KMS-11 (cell line): ENCODE results near the gene WRNIP1.
A peak's percentile ranks its signal among the peaks of the same experiment; 100 is the strongest.

Source experiments
- H2AFZ ChIP-seq: fragments of 200-600 bp; sonication (generic); 2 replicates; pipeline ENCODE4 v1.6.1; 2016; ENCODE audit warnings: antibody characterized with exemption, mixed run types, low read depth
- H3K27ac ChIP-seq: fragments of 200-600 bp; sonication (generic); 2 replicates; pipeline ENCODE4 v1.6.1; 2016; ENCODE audit warnings: mild to moderate bottlenecking, mixed run types
- H3K27me3 ChIP-seq: fragments of 200-600 bp; sonication (generic); 2 replicates; pipeline ENCODE4 v1.6.1; 2017; ENCODE audit warnings: mild to moderate bottlenecking, low read depth, mixed run types, moderate library complexity; ENCODE audit not compliant: insufficient read depth
- H3K36me3 ChIP-seq: fragments of 200-600 bp; sonication (generic); 2 replicates; pipeline ENCODE4 v1.6.1; 2017; ENCODE audit warnings: mild to moderate bottlenecking, mixed run types; ENCODE audit not compliant: insufficient read depth
- H3K4me1 ChIP-seq: fragments of 200-600 bp; sonication (generic); 2 replicates; pipeline ENCODE4 v1.6.1; 2016; ENCODE audit warnings: mild to moderate bottlenecking, low read depth, mixed run types; ENCODE audit not compliant: poor library complexity, severe bottlenecking
- H3K4me2 ChIP-seq: fragments of 200-600 bp; sonication (generic); 2 replicates; pipeline ENCODE4 v1.7.0; 2016; ENCODE audit warnings: mild to moderate bottlenecking, mixed run types
- H3K4me3 ChIP-seq: fragments of 200-600 bp; sonication (generic); IDR thresholded peaks from 2 replicates; pipeline ENCODE4 v1.6.1; 2017; ENCODE audit warnings: low read depth, low read length, mixed read lengths; ENCODE audit not compliant: insufficient read depth
- H3K79me2 ChIP-seq: fragments of 200-600 bp; sonication (generic); 2 replicates; pipeline ENCODE4 v1.6.1; 2016; ENCODE audit warnings: low read depth, mixed run types; ENCODE audit not compliant: insufficient read depth
- H3K9ac ChIP-seq: fragments of 200-600 bp; sonication (generic); 2 replicates; pipeline ENCODE4 v1.6.1; 2016; ENCODE audit warnings: mild to moderate bottlenecking, mixed run types
- H4K20me1 ChIP-seq: fragments of 200-600 bp; sonication (generic); 2 replicates; pipeline ENCODE4 v1.6.1; 2016; ENCODE audit warnings: mild to moderate bottlenecking, mixed run types; ENCODE audit not compliant: insufficient read depth
- TF ChIP-seq, protein P1 (sequence below): fragments of 200-600 bp; sonication (generic); conservative IDR thresholded peaks from 2 replicates; pipeline ENCODE4 v1.6.1; 2017; ENCODE audit warnings: low read depth, mild to moderate bottlenecking, antibody characterized with exemption, low read length, moderate library complexity, mixed read lengths

WRNIP1 gene

DNA sequence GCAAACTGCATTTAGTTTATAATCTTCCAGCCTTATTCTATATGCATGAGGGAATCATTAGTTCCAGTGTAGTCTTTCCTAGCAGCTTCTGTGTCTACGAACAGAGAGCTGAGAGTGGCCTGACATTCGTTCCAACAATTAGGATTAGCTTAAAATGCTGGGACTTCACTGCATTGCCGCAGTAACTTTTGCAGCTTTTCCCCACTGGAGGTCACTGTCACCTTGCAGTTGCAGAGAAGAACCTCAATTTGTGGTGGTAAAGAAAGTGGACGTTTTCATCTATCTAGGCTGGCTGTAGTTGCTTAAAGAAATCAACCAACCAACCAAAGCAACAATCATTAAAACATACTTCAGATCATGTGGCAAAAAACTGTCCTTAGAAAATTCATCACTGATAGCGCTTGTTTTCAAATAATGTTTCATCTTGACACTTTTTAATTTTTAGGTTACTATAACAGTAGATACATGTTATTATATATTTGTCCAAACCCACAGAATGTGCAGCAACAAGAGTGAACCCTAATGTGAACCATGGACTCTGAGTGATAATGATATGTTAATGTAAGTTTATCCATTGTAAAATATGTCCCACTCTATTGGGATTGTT lies 26.7 kb upstream of the WRNIP1 start:
- H2AFZ ChIP-seq = no peak overlapping the region
- TF ChIP-seq, protein P1, sequence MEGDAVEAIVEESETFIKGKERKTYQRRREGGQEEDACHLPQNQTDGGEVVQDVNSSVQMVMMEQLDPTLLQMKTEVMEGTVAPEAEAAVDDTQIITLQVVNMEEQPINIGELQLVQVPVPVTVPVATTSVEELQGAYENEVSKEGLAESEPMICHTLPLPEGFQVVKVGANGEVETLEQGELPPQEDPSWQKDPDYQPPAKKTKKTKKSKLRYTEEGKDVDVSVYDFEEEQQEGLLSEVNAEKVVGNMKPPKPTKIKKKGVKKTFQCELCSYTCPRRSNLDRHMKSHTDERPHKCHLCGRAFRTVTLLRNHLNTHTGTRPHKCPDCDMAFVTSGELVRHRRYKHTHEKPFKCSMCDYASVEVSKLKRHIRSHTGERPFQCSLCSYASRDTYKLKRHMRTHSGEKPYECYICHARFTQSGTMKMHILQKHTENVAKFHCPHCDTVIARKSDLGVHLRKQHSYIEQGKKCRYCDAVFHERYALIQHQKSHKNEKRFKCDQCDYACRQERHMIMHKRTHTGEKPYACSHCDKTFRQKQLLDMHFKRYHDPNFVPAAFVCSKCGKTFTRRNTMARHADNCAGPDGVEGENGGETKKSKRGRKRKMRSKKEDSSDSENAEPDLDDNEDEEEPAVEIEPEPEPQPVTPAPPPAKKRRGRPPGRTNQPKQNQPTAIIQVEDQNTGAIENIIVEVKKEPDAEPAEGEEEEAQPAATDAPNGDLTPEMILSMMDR = peak; percentile 70
- no peak overlapping the region for H3K4me3 ChIP-seq
- no peaks in the 10 kb centered on the region for H3K79me2 ChIP-seq
- no peak overlapping the region for H3K4me2 ChIP-seq
- no peaks in the 10 kb centered on the region for H3K4me1 ChIP-seq
- no peak overlapping the region for H3K9ac ChIP-seq
- H3K36me3 ChIP-seq = no peaks in the 10 kb centered on the region
- H3K27me3 ChIP-seq = no peaks in the 10 kb centered on the region
- no peak overlapping the region for H3K27ac ChIP-seq
- H4K20me1 ChIP-seq = no peaks in the 10 kb centered on the region

DNA sequence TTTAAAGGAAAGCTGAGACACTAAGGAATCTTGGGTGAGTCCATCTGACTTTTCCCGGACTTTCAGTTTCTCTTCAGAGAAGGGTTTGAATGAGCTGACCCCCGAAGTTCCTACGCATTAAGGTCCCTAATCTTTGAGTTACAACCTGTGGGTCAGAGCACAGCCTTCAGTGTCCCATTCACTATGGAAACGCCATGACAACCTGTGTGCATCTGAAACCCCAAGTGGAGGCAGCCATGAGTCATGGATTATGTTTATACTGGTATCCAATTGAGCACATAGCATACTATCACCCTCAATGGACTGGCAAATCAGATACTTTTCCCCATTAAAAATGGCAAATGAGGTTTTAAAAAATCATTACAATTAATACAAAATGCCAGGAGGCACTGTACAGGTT lies 25.9 kb upstream of the WRNIP1 start:
- H3K4me2 ChIP-seq = no peak overlapping the region

DNA sequence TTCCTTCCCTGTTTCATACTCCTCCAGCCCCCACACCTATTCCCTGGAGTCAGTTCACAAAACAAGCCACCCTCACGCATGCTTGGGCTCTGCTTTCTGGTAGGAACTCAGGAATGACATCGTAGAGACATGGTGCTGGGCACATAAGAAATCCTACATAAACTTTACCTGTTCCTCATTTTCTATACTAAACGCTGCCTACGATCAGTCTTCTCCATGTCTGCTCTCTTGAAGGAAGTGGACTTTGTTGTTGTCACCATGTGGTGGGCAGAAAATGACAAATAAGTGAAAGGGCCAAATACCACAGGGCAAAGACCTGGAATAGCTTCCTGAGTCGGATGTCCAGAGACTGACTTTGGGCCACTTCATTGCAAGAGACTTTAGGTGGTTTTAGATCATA lies 24.6 kb upstream of the WRNIP1 start:
- Histone ChIP-seq H3K27me3 (no peaks in the 10 kb centered on the region), H2AFZ (no peak overlapping the region), H3K27ac (no peak overlapping the region), H4K20me1 (no peaks in the 10 kb centered on the region), H3K4me1 (no peaks in the 10 kb centered on the region), H3K9ac (no peak overlapping the region), H3K4me3 (no peak overlapping the region), H3K79me2 (no peaks in the 10 kb centered on the region), H3K4me2 (no peak overlapping the region), H3K36me3 (no peaks in the 10 kb centered on the region)
- TF ChIP-seq, protein P1 = no peak

More for the DNA sequence above, 25.9 kb upstream of the WRNIP1 start:
- Histone ChIP-seq H3K36me3 (no peaks in the 10 kb centered on the region), H3K27ac (no peak overlapping the region), H3K79me2 (no peaks in the 10 kb centered on the region), H3K4me3 (no peak overlapping the region), H3K27me3 (no peaks in the 10 kb centered on the region), H4K20me1 (no peaks in the 10 kb centered on the region), H3K9ac (no peak overlapping the region), H2AFZ (no peak overlapping the region), H3K4me1 (no peaks in the 10 kb centered on the region)
- TF ChIP-seq, protein P1 = no peak

DNA sequence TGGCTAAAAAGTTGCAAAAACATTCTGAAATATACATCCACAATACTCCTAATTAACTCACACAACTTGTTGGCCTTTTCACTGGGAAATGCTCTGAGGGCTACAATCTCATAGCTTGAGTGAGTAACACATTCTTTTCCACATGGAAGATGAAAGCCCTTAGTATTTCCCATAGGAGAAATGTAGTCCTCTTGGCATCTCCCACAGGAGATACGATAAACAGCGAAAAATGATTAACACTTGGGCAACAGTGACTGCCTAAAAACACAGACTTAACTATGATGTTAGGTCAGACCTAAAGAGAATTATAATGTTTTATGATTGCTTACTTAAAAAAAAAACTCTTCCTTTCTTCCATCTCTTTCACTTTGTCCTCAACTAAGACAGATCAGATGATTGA lies 23.4 kb upstream of the WRNIP1 start:
- H3K4me1 ChIP-seq = no peaks in the 10 kb centered on the region
- no peak overlapping the region for H3K4me2 ChIP-seq
- H3K36me3 ChIP-seq = no peaks in the 10 kb centered on the region
- H3K4me3 ChIP-seq = no peak overlapping the region
- TF ChIP-seq, protein P1 = no peak
- H3K9ac ChIP-seq = no peak overlapping the region
- no peaks in the 10 kb centered on the region for H4K20me1 ChIP-seq
- no peak overlapping the region for H2AFZ ChIP-seq
- H3K27me3 ChIP-seq = no peaks in the 10 kb centered on the region
- H3K79me2 ChIP-seq = no peaks in the 10 kb centered on the region
- no peak overlapping the region for H3K27ac ChIP-seq
